Hepatocyte (in vitro differentiated cells): Measurements from ENCODE around the gene BANK1. TPM values are rescaled to one million over a fixed set of nuclear protein-coding genes. Genes with fewer than 3 reads are reported as not detected.

Experiments
- DNase-seq: peaks from one replicate; pipeline ENCODE4 v3.0.0-alpha.2; 2016; ENCODE audit warnings: low spot score
- H2AFZ ChIP-seq: fragments of 200-600 bp; sonication (generic); 2 replicates; pipeline ENCODE4 v1.6.0; 2016; ENCODE audit warnings: antibody characterized with exemption, mild to moderate bottlenecking
- H3K27ac ChIP-seq: fragments of 200-600 bp; sonication (generic); 2 replicates; pipeline ENCODE4 v1.5.1; 2016; ENCODE audit warnings: mild to moderate bottlenecking
- H3K27me3 ChIP-seq: fragments of 200-600 bp; sonication (generic); 2 replicates; pipeline ENCODE4 v1.6.1; 2016
- H3K36me3 ChIP-seq: fragments of 200-600 bp; sonication (generic); replicated peaks from 2 replicates; pipeline ENCODE4 v1.5.1; 2016; ENCODE audit warnings: low read depth; ENCODE audit not compliant: insufficient read depth
- H3K4me1 ChIP-seq: fragments of 200-600 bp; sonication (generic); 2 replicates; pipeline ENCODE4 v1.5.1; 2016; ENCODE audit warnings: mild to moderate bottlenecking, moderate library complexity; ENCODE audit not compliant: insufficient read depth
- H3K4me2 ChIP-seq: fragments of 200-600 bp; sonication (generic); 2 replicates; pipeline ENCODE4 v1.6.0; 2016
- H3K4me3 ChIP-seq: fragments of 200-600 bp; sonication (generic); 2 replicates; pipeline ENCODE4 v1.5.1; 2016; ENCODE audit warnings: mild to moderate bottlenecking
- H3K79me2 ChIP-seq: fragments of 200-600 bp; sonication (generic); 2 replicates; pipeline ENCODE4 v1.6.0; 2017; ENCODE audit warnings: mild to moderate bottlenecking
- H3K9me2 ChIP-seq: fragments of 200-600 bp; sonication (generic); replicated peaks from 2 replicates; pipeline ENCODE4 v1.6.0; 2017; ENCODE audit warnings: mild to moderate bottlenecking; ENCODE audit not compliant: insufficient read depth
- H3K9me3 ChIP-seq: fragments of 200-600 bp; sonication (generic); 2 replicates; pipeline ENCODE4 v1.5.1; 2016; ENCODE audit warnings: low read depth, mild to moderate bottlenecking
- H4K20me1 ChIP-seq: fragments of 200-600 bp; sonication (generic); 2 replicates; pipeline ENCODE4 v1.6.0; 2016; ENCODE audit warnings: mild to moderate bottlenecking; ENCODE audit not compliant: insufficient read depth, poor library complexity, severe bottlenecking
- EZH2 ChIP-seq: fragments of 200-600 bp; sonication (generic); IDR thresholded peaks from 2 replicates; pipeline ENCODE4 v1.6.1; 2016; ENCODE audit warnings: antibody characterized with exemption, mild to moderate bottlenecking, borderline replicate concordance
- EZH2phosphoT487 ChIP-seq: fragments of 200-600 bp; sonication (generic); IDR thresholded peaks from one replicate; pipeline ENCODE4 v1.6.1; 2018; ENCODE audit warnings: antibody characterized with exemption, mild to moderate bottlenecking, low read depth, moderate library complexity; ENCODE audit not compliant: unreplicated experiment, severe bottlenecking
- WGBS: methylation state at CpG from one replicate; pipeline ENCODE4 v1.1.6; 2016; ENCODE audit warnings: low lambda C conversion rate; ENCODE audit errors: missing lambda C conversion rate; 5-methylcytosine and 5-hydroxymethylcytosine counted together
- polyA plus RNA-seq: library from polyadenylated mRNA; unstranded; fragments of >200 nt; fragmentation: Nextera tagmentation; extraction: Ambion mirVana; gene quantifications from 2 replicates; pipeline ENCODE4 v1.2.1, GENCODE V29; 2016
- total RNA-seq: library from RNA; depleted of rRNA; stranded (reverse); fragments of >200 nt; gene quantifications from 2 replicates; pipeline ENCODE4 v1.2.3, GENCODE V29; 2014
- TF ChIP-seq, protein P1 (sequence below): fragments of 200-600 bp; sonication (generic); IDR thresholded peaks from 2 replicates; pipeline ENCODE4 v1.5.1; 2016; ENCODE audit warnings: antibody characterized with exemption, mild to moderate bottlenecking; ENCODE audit not compliant: poor library complexity

The BANK1 gene
- total and polyA plus RNA-seq, 2 experiments from 2014 or later = 0.17 to 0.29 TPM

DNA sequence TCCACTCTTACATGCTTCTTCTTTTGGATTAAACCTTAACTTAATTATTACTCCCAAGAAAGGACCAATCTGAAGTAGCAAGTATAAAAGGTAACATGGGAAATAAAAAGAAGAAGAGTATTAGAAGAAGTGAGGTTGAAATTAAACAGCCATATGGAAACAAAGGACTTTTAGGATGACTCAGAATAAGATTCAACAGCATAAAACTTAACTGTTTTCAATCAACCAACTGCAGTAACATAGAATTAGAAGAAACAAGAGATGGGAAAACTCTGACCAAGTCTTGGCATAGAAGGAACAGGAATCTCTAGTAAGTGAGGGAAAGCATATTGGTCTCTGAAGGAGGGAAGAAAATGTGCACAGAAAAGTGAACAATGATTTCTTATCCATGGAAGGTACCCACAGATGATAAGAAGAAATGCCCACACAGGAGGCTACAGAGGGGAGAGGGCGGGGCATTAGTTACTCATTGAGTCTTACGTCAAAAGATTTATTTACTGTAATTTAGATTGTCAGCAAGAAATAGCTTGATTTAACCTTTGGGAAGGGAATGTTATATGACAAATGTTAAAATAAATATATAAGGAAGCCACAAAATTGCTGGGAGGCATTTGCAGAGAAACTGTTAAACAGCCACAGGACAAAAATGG is 177.3 kb downstream of the BANK1 start:
- no peaks in the 10 kb centered on the region for H3K79me2 ChIP-seq
- 83% methylated on average over 2 of the region's 2 CpGs for WGBS

GRCh38 chr4:101968364-101968763 is 177.8 kb downstream of the BANK1 start:
- 98% methylated on average over 2 of the region's 2 CpGs for WGBS
- no peak overlapping the region for H3K4me2 ChIP-seq

More for the DNA sequence above, 177.3 kb downstream of the BANK1 start:
- no peaks in the 10 kb centered on the region for H3K9me3 ChIP-seq
- no peak overlapping the region for H2AFZ ChIP-seq
- DNase-seq = no peak
- H3K27ac ChIP-seq = no peak overlapping the region
- H3K4me3 ChIP-seq = no peak overlapping the region
- peaks cover 2% of the 10 kb centered on the region for H3K9me2 ChIP-seq
- H3K27me3 ChIP-seq = no peaks in the 10 kb centered on the region
- H4K20me1 ChIP-seq = no peaks in the 10 kb centered on the region
- H3K4me2 ChIP-seq = no peak overlapping the region
- TF ChIP-seq EZH2phosphoT487 = no peak
- H3K36me3 ChIP-seq = no peaks in the 10 kb centered on the region
- H3K4me1 ChIP-seq = peaks cover 14% of the 10 kb centered on the region

DNA sequence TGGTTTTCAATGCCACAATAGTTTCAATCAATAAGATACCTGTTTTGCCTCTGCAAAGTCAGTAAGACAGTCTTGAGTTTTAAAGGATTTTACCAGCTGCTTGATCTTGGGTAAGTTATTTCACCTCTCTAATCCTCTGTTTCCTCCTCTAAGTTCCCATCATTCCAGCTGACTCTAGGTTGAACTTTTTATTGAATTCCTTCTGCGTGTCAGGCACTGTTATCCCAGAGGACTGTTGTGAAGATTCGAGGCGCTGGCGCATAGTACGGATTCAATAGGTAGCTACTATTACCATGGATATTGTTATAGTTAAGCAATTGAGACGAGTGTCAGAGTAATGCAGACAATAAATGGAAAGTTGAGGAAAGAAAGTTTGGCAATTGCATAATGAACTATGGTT is 179.4 kb downstream of the BANK1 start:
- Histone ChIP-seq H3K9me2 (peaks cover 2% of the 10 kb centered on the region), H3K4me1 (peaks cover 14% of the 10 kb centered on the region), H3K36me3 (no peaks in the 10 kb centered on the region), H3K79me2 (no peaks in the 10 kb centered on the region), H3K27ac (no peak overlapping the region), H3K27me3 (no peaks in the 10 kb centered on the region), H4K20me1 (no peaks in the 10 kb centered on the region), H3K4me2 (peak overlapping the region; percentile 2), H2AFZ (no peak overlapping the region), H3K4me3 (no peak overlapping the region), H3K9me3 (no peaks in the 10 kb centered on the region)
- 41% methylated on average over 6 of the region's 6 CpGs for WGBS
- TF ChIP-seq EZH2 = no peak
- DNase-seq = no peak

More at GRCh38 chr4:101968364-101968763, 177.8 kb downstream of the BANK1 start:
- Histone ChIP-seq H3K4me1 (peaks cover 14% of the 10 kb centered on the region), H3K27ac (no peak overlapping the region), H3K9me3 (no peaks in the 10 kb centered on the region), H2AFZ (no peak overlapping the region), H3K36me3 (no peaks in the 10 kb centered on the region), H3K27me3 (no peaks in the 10 kb centered on the region), H3K4me3 (no peak overlapping the region), H3K9me2 (peaks cover 2% of the 10 kb centered on the region), H4K20me1 (no peaks in the 10 kb centered on the region), H3K79me2 (no peaks in the 10 kb centered on the region)
- TF ChIP-seq EZH2 (no peak), EZH2phosphoT487 (no peak)
- TF ChIP-seq, protein P1, sequence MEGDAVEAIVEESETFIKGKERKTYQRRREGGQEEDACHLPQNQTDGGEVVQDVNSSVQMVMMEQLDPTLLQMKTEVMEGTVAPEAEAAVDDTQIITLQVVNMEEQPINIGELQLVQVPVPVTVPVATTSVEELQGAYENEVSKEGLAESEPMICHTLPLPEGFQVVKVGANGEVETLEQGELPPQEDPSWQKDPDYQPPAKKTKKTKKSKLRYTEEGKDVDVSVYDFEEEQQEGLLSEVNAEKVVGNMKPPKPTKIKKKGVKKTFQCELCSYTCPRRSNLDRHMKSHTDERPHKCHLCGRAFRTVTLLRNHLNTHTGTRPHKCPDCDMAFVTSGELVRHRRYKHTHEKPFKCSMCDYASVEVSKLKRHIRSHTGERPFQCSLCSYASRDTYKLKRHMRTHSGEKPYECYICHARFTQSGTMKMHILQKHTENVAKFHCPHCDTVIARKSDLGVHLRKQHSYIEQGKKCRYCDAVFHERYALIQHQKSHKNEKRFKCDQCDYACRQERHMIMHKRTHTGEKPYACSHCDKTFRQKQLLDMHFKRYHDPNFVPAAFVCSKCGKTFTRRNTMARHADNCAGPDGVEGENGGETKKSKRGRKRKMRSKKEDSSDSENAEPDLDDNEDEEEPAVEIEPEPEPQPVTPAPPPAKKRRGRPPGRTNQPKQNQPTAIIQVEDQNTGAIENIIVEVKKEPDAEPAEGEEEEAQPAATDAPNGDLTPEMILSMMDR = no peak
- no peak for DNase-seq

DNA sequence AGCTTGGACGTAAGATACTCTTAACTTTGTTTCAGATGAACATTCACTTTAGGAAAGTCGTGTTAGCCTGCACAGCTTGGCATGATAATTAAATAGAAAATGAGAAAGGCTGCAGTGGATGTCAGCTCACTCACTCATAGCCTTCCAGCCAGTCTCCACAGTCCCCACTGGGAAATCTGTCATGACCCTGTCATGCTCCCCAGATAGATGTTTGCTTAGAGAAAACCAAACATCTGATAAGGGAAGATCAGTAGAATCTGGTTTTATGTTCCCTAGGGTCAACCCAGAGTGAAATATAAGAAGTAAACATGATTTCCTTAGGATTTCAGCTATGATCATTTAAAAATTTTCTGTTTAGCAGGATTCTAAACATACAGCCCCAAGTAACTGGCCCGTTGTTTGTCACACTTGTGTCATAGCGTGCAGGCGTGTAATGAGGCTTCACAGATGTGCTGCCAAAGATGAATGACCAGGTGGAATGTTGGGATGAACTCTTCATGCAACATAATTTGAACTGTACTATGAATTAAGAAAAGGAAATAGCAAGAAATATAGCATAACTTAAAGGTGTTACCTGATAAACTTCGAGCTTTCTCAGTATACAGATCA is 180.1 kb downstream of the BANK1 start:
- Histone ChIP-seq H3K27me3 (no peaks in the 10 kb centered on the region), H4K20me1 (no peaks in the 10 kb centered on the region), H3K36me3 (no peaks in the 10 kb centered on the region), H3K4me3 (no peak overlapping the region), H3K4me1 (peaks cover 14% of the 10 kb centered on the region), H3K79me2 (no peaks in the 10 kb centered on the region), H3K27ac (no peak overlapping the region), H2AFZ (no peak overlapping the region), H3K9me2 (peaks cover 2% of the 10 kb centered on the region), H3K9me3 (no peaks in the 10 kb centered on the region), H3K4me2 (peak overlapping the region; percentile 2)
- TF ChIP-seq, protein P1 = no peak
- TF ChIP-seq EZH2 (no peak), EZH2phosphoT487 (no peak)
- WGBS = 53% methylated on average over 6 of the region's 6 CpGs
- DNase-seq = no peak
